ENCODE results near the gene FTCD.
A peak's percentile ranks its signal among the peaks of the same experiment; 100 is the strongest.

The FTCD gene

GRCh38 chr21:46168659-46169386, 13.4 kb upstream of the FTCD start:
- DNase-seq: no peak

GRCh38 chr21:46168238-46168637, 12.9 kb upstream of the FTCD start:
- no peak for DNase-seq

- DNase-seq: no peak
Measured at GRCh38 chr21:46165098-46165497, 9.7 kb upstream of the FTCD start.

GRCh38 chr21:46163380-46163779, 8.0 kb upstream of the FTCD start:
- no peak for DNase-seq

- no peak for DNase-seq
Measured at GRCh38 chr21:46161633-46162592, 6.5 kb upstream of the FTCD start.

- no peak for DNase-seq
Measured at GRCh38 chr21:46160907-46161632, 5.7 kb upstream of the FTCD start.

- DNase-seq: no peak
Measured at GRCh38 chr21:46160657-46160906, 5.2 kb upstream of the FTCD start.

- DNase-seq: no peak
Measured at GRCh38 chr21:46159841-46160656, 4.7 kb upstream of the FTCD start.

GRCh38 chr21:46159390-46159789, 4.0 kb upstream of the FTCD start:
- DNase-seq: no peak

- no peak for DNase-seq
Measured at GRCh38 chr21:46158666-46159300, 3.4 kb upstream of the FTCD start.

- no peak for DNase-seq
Measured at GRCh38 chr21:46157987-46158451, 2.6 kb upstream of the FTCD start.

GRCh38 chr21:46157396-46157986, 2.1 kb upstream of the FTCD start:
- no peak for DNase-seq

- no peak for DNase-seq
Measured at GRCh38 chr21:46156678-46157077, 1.3 kb upstream of the FTCD start.

GRCh38 chr21:46156378-46156645, 933 bp upstream of the FTCD start:
- DNase-seq: no peak

GRCh38 chr21:46154955-46155513, 345 bp downstream of the FTCD start:
- DNase-seq: no peak

- DNase-seq: no peak
Measured at GRCh38 chr21:46154155-46154954, 1.0 kb downstream of the FTCD start.

GRCh38 chr21:46153247-46154154, 1.9 kb downstream of the FTCD start:
- DNase-seq: peak; percentile 30 to 32

GRCh38 chr21:46152927-46153246, 2.5 kb downstream of the FTCD start:
- no peak for DNase-seq

- DNase-seq: no peak
Measured at GRCh38 chr21:46151989-46152926, 3.1 kb downstream of the FTCD start.
